HL-60/S4 treated with retinoic acid at 250 ng/mL for 4 days and 3 days (cell line): ENCODE measurements around the gene EEF2.

ENCODE experiments used
- in situ Hi-C: fragments of 300-500 bp; cut with MboI; formaldehyde crosslinking; loops from 2 replicates; pipeline ENCODE4 v1.7.0; 2022; ENCODE audit warnings: low sequenced_read_pairs

The EEF2 gene

DNA sequence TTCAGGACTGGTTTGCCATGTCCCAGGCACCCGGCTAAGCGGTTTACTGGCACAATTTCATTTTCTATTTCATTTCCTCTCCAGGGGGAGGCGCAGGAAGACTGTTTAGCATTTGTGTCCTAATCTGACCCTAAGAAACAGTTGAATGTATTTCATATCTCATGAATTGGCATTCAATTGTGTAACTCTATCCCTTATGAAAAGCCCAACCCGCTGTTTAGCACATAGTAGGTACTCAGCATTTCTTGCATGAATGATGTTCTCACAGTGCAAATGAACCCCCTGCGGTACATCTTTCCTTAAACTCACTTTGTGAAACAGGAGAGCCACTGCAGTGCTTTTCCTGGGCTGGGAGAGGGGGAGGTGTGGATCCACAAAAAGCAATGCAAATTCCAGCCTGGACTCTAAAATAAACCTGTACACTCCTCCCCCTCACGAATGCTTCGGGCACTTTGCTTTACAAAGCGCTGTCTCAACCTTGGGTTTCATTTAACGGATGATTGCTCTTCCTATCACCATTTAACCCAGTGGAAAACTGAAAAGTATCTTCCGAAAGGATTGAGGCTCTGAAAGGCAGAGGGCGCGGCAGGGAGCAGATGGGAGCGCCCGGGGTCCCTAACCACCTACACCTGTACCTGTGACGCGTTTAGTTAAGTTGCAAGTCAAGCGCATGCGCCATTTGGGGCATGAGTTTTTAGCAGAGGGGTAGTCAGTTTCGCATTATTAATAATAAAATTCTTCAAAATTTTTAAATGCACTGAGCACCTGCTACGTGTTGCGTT, 1.2 kb upstream of the EEF2 start:
- in situ Hi-C loops = no loop called here

DNA sequence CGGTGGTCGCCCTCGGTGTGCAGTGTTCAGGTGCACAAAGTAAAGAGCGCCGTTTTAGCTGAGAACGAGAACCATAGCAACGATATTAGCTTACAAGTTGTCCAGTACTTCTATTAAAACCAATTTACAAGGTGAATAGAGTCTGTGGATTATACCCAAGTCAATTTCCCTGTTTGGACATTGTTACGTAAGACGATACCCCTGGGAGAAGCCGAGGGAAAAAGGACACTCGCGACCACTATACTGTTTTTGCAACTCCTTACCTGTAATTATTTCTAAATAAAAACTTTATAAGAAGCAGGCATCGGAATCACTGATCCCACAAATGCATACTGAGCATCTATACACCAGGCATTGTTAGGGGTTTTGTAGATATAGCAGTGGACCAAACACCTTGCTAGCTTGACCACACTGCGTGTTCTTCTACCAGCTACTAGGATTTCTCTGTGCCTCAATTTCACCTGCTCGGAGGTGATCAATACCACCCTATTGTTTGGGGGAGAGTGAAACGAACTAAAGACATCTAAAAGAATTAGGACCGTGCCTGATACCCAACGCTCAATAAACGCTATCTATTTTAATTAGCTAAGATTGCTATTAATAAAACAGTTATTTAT, 488 bp upstream of the EEF2 start:
- in situ Hi-C loops = no loop called here

DNA sequence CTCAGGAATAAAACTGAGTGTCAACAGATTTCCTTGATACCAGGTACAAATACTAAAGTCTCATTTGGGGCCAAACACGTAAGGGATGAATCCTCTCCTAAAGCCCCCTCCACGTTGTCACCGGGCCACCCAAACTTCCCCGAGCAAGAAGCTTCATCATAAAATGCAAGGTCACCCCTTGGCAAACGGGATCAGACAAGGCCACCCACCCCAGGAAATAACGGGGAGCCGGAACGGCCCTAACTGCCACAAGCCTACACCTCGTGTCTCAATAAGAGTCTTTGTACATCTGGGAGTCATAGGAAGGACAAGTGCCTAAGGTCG, 717 bp downstream of the EEF2 start:
- in situ Hi-C loops = no loop called here

DNA sequence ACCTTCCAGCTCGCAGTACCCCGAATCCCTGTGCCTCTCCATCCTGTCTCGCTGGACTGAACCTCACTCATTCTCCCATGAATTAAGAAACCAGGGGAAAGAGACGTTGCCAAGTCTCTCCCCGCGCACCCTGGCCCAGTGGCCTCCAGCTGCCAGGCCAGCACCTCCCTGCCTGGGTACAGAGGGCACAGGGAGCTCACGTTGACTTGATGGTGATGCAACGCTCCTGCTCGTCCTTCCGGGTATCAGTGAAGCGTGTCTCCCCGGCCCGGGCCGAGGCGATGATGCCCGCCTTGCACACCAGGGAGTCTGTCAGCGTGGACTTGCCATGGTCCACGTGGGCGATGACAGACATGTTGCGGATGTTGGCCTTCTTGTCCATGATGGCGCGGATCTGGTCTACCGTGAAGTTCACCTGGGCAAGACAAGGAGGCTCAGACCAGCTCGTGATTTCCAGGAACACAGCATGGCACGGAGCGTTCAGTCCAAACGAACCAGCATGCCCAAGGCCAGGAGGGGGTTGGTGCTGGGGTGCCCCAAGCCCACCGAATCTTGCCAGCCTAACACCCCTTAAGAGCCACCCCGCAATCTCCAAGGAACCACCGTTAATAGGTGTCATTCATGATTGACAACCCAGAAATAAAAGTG, 1.2 kb downstream of the EEF2 start:
- in situ Hi-C loops = no loop called here

DNA sequence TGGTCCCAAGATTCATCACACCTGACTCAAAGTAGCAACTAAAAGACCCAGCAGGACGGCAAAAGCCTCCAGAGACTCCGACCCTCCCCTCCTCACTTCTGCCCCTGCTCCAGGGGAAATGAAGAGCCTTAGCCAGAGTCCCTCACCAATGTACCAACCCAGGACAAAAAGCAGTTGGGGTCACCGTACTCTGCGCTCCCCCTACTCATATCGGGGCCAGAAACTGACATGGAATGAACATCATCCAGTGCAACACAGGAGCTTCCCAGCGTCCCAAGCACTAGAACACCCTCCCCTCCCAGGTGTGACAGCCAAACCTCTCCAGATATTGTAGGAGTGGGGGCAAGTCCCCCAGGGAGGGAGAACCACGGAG, 1.7 kb downstream of the EEF2 start:
- in situ Hi-C loops = no loop called here

DNA sequence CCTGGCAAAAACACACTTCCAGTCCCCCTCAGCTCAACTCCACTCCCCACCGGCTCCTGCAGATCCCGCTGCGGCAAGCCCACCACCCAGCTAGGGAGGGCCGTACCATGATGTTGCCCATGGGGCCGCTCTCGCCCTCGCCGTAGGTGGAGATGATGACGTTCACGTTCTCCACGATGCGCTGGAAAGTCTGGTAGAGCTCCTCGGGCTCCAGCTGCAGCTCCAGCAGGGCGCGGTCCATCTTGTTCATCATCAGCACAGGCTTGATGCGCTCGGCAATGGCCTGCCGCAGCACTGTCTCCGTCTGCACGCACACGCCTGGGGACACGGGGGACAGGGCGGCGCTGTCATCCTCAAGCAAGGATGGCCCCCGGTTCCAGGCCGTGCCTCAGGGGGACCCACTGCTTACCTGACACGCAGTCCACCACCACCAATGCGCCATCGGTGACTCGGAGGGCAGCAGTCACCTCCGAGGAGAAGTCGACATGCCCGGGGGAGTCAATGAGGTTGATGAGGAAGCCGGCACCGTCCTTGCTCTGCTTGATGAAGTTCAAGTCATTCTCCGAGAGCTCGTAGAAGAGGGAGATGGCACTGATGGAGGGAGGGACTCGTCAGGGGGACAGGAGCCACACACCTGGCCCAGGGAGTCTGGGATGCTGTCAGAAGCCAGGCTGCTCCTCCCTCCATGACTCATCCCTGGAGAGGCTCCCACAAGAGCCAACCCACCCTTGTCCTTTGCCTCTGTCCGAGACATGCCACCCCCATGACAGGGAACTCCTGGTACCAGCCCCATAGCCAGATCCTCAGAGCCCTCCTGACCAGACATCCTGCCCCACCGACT, 2.3 kb downstream of the EEF2 start:
- in situ Hi-C loops = no loop called here

DNA sequence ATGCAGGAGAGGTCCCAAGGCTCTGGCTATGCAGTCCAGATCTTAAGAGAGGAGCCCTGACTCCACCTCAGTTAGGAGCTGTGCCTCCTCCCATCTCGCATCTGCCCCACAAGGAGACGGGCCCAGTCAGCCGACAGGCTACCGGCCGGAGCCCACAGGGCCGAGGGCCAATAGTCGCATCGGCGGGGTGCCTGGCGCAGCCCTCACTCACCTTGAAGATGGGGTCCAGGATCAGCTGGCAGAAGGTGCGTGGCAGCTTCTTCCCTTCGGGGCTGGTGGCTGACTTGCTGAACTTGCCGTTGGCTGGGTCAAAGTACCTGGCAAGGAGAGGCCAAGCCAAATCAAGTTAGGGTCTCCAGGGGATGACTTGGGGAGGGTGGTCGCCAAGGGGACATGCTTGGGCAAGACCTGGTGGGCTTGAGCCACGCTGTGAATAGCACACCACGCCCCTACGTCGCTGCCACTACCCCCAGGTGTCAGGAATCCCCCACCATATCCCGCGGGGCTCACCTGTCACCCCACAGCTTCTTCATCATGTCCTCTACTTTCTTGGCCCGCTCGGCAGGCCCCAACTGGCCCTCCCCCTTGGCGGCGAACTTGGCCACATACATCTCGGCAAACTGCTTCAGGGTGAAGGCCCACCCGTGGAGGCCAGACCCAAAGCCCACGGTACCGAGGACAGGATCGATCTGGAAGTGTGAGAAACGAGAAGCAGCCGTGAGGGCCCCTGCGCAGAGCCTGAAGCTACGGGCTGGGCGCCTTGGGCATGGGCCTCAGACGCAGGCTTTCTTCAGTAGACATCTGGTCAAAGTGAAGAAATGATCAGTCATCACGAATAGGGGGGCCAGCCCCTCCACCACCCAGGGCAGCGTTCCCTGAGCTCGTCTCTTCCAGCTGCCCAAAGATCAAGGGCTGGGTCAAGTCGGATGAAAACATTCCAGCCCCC, 3.3 kb downstream of the EEF2 start:
- in situ Hi-C loops = no loop called here

DNA sequence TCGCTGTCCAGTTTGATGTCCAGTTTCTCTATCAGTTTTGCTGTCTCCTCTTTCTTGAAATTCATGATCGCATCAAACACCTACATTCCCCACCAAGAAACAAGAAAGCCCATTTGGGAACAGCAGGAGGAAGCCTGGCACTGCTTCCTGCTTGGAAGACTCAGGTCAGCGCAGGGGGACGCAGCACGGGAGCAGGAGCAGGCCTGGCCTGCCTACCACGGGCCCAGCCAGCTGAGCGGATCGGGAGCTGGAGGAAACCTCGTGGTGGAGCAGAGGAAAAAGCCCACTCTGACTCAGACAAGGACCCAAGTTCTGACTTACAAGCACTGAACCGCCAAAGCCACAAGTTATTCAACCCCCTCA, 3.9 kb downstream of the EEF2 start:
- in situ Hi-C loops = no loop called here

DNA sequence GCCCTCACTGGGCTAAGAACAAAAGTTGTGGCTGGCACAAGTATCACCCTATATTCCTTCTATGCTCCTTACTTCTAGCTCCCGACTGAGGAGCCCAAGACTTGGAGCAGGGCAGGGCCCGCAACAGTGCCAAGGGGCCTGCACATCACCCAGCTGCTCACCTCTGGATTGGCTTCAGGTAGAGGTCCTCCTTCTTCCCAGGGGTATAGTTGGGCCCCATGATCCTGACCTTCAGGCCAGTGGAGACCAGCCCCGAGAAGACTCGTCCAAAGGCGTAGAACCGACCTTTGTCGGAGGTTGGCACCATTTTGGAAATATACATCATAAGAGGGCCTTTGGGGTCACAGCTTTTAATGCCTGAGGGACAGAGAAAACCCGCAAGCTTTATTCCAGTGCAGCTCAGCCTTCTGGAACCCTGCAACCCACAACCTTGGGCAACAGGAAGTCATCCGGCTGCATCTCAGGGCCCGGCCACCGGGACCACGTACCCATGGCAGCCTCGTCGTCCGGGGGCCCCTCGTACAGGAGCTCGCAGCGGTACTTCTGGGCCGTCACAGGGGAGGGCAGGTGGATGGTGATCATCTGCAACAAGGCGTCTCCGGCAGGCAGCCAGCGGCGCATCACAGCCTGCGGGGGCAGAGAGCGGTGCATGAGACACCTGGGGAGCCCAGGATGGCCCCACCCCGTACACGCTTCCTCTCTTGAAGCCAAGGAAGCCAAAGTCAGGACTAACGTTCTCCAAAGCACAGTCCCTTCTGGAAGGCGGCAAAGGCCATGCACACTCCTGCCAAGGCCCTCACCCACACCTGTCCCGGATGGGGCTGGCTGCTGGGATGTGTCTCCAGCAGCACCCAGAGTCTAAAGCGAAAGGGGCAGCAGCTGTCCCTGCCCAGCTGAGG, 4.7 kb downstream of the EEF2 start:
- in situ Hi-C loops = no loop called here

DNA sequence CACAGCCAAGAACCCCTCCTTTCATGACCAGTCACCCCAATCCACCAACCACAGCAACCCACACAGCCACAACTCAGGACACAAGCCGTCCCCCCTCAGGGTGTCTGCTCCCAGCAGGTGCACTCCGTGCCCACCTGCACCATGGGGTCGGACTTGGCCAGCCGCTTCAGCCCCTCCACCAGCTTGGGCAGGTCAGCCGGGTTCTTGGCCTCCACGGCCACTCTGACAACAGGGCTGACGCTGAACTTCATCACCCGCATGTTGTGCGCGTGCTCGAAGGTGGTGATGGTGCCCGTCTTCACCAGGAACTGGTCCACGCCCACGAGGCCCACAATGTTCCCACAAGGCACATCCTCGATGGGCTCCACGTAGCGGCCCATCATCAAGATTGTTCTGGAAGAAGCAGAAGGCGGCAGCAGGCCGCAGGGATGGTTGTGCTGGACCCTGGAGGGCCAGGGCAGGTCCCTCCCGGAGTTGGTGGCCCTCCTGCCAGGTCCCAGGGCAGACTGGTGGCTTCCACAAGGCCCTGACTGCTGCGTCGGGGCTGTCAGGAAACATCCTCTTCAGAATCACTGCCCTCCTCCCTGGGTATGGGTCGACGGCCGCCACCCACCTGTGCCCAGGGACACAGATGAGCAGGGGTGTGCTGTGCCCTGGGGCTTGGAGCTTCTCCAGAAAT, 5.5 kb downstream of the EEF2 start:
- in situ Hi-C loops = no loop called here

DNA sequence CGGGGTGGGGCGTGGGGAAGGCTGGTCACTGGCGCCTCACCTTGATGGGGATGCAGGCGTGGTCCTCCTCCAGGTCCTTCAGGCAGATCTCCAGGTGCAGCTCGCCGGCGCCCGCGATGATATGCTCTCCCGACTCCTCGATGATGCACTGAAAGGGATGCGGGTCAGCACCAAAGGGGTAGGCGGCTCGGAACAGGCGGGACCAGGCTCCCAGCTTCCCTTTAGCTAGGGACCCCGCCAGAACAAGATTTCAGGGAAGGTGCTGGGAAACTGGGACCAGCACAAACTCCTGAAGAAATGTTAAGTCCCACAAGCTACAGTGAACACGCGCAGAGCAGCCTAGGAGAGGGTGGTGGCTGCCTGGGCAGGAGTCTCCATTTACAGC, 6.0 kb downstream of the EEF2 start:
- in situ Hi-C loops = no loop called here

DNA sequence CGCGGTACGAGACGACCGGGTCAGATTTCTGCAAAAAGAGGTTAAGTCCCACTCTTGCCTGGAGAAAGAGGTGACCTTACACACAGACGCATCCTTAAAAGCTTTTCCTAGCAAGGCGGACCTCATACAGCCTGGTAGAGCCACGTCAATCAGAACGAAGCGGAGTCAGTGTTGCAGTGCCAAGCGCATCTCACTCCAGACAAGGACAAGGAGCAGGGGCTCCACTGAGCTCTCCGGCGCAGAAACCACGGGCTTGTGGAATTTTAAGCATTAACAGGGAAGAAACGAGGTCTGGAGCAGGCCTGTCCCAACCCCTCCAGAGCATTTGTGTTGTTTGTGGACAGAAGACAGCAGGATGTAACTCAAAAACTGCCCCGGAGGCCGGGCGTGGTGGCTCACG, 7.1 kb downstream of the EEF2 start:
- in situ Hi-C loops = no loop called here

DNA sequence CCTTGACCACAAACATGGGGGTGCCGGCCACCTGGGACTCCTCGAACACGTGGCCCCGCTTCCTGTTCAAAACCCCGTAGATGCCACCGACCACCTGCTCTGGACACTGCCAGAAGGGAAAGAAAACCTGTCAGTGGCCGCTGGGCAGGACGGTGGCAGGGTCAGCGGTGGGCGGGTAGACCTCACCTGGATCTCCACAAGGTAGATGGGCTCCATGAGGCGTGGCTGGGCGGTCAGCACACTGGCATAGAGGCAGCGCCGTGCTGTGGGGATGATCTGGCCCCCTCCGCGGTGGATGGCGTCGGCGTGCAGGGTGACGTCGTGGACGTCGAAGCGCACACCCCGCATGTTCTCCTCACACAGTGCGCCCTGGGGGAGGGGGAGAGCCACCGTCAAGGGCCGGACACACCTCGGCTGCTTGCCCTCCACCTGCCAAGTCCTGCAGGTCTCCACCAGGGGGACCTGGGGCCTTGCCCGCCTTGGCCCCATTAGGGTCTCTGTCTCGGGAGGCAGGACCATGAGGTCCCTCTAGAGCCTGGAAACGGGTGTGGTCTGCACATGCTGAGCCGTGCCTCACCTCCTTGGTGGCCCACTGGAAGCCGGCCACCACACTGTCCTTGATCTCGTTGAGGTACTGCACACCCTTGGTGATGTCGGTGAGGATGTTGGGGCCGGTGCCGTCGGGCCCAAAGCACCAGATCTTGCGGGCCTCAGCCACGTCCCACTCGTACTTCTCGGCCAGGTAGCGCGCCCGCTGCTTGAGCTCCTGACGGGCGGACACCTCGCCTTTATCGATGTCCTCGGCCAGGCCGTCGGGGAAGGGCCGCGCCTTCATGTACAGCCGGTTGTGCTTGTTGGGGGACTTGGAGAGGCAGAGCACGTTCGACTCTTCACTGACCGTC, 7.8 kb downstream of the EEF2 start:
- in situ Hi-C loops = no loop called here

DNA sequence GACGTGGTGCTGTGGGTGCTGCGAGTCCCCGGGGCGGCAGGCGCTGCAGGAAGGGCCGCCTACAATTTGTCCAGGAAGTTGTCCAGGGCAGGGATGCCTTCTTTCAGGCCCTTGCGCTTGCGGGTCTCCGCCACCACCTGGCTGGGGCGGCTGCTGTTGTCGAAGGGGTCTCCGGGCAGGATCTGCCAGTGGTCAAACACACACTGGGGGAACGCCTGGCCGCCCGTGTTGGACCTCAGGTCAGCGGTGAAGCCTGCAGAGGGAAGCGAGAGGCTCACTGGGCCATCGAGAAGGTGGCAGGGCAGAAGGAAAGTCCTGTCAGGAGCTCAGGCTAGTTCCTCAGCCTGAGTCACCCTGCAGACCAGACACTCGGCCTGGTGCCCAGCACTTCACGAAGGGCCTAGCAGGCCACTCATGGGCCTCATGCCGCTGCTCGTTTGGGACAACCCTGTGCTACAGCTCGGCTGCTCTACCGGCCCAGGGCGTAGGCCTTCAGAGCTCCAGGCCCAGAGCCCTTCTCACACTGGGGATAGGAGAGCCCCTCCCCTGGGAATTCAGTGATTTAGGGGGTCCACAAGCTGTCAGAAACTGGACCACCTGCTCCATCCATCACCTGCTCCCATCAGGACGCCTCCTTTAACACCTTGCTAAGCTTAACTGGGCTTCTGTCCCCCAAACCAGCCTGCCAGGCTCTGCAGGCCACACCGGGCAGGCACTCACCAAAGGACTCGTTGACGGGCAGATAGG, 8.6 kb downstream of the EEF2 start:
- in situ Hi-C loops = no loop called here

DNA sequence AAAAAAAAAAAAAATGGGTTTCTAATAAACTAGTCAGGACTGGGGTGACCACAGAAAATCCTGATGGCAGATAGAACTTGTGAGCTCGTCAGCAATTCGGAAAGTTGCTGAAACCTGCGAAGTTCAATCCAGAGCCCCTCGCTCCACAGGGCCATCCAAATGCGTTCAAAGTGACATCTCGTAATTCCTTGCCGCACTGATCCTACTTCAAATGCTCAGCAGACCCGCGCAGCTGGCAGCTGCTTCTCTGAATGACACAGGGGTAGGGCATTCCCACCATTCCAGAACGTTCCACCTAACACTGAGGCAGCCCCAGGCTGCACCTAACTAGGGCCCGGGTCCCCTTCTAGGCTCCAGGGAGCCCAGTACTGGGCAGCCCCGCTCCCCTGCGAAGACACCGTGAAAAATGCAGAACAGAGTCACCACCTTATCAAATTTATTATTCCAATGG, 9.6 kb downstream of the EEF2 start:
- in situ Hi-C loops = no loop called here

DNA sequence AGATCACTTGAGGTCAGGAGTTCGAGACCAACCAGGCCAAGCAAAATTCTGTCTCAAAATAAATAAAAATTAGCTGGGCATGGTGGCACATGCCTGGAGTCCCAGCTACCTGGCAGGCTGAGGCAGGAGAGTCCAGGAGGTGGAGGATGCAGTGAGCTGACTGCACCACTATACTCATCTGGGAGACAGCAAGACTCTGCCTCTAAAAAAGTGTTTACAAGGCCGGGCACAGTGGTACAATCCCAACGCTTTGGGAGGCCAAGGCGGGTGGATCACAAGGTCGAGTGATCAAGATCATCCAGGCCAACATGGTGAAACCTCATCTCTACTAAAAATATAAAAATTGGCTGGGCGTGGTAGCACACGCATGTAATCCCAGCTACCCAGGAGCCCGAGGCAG, 10.1 kb downstream of the EEF2 start:
- in situ Hi-C loops = no loop called here
